ENCODE data around the gene RYR3.

- TF ChIP-seq, protein P1, sequence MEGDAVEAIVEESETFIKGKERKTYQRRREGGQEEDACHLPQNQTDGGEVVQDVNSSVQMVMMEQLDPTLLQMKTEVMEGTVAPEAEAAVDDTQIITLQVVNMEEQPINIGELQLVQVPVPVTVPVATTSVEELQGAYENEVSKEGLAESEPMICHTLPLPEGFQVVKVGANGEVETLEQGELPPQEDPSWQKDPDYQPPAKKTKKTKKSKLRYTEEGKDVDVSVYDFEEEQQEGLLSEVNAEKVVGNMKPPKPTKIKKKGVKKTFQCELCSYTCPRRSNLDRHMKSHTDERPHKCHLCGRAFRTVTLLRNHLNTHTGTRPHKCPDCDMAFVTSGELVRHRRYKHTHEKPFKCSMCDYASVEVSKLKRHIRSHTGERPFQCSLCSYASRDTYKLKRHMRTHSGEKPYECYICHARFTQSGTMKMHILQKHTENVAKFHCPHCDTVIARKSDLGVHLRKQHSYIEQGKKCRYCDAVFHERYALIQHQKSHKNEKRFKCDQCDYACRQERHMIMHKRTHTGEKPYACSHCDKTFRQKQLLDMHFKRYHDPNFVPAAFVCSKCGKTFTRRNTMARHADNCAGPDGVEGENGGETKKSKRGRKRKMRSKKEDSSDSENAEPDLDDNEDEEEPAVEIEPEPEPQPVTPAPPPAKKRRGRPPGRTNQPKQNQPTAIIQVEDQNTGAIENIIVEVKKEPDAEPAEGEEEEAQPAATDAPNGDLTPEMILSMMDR (IDR thresholded peaks at IDR 0.05) = no peak
- no peak for TF ChIP-seq POLR2A (IDR thresholded peaks at IDR 0.05)
These were observed 405.3 kb downstream of the RYR3 start for GRCh38 chr15:33716025-33716424.
